Neuronal stem cell (in vitro differentiated cells): ENCODE data around the gene BMAL1.

Source experiments
- DNase-seq: peaks from one replicate; pipeline ENCODE4 v3.0.0-alpha.2; 2013; ENCODE audit warnings: low spot score
- H2AFZ ChIP-seq: one replicate; pipeline ENCODE4 v1.6.1; 2013; ENCODE audit warnings: mild to moderate bottlenecking, low read length, inconsistent platforms
- H2AK5ac ChIP-seq: 2 replicates; pipeline ENCODE4 v1.6.1; 2013; ENCODE audit warnings: low read depth, mild to moderate bottlenecking, inconsistent platforms, low read length, moderate library complexity, mixed read lengths
- H2BK120ac ChIP-seq: 2 replicates; pipeline ENCODE4 v1.6.1; 2013; ENCODE audit warnings: low read depth, mild to moderate bottlenecking, inconsistent platforms, low read length, moderate library complexity, mixed read lengths
- H2BK12ac ChIP-seq: one replicate; pipeline ENCODE4 v1.6.1; 2013; ENCODE audit warnings: low read length, inconsistent platforms
- H2BK15ac ChIP-seq: 2 replicates; pipeline ENCODE4 v1.6.1; 2013; ENCODE audit warnings: mild to moderate bottlenecking, low read length, inconsistent platforms, mixed read lengths
- H2BK5ac ChIP-seq: one replicate; pipeline ENCODE4 v1.6.1; 2013; ENCODE audit warnings: inconsistent platforms, mild to moderate bottlenecking, low read length, moderate library complexity
- H3K14ac ChIP-seq: one replicate; pipeline ENCODE4 v1.6.1; 2013; ENCODE audit warnings: low read length, inconsistent platforms
- H3K18ac ChIP-seq: 2 replicates; pipeline ENCODE4 v1.6.1; 2013; ENCODE audit warnings: low read length, inconsistent platforms
- H3K23ac ChIP-seq: 2 replicates; pipeline ENCODE4 v1.6.1; 2013; ENCODE audit warnings: low read depth, mild to moderate bottlenecking, mixed read lengths, low read length, inconsistent platforms; ENCODE audit not compliant: poor library complexity
- H3K27ac ChIP-seq: replicated peaks from 3 replicates; pipeline ENCODE4 v1.5.1; 2013; ENCODE audit warnings: low read length, inconsistent platforms
- H3K27me3 ChIP-seq, 3 experiments: 2 replicates each; pipeline ENCODE4 v1.6.1; 2013; ENCODE audit warnings: low read length in 3 of 3, mild to moderate bottlenecking in 2 of 3, inconsistent platforms in 1 of 3, low read depth in 1 of 3, mixed read lengths in 1 of 3, moderate library complexity in 1 of 3; ENCODE audit not compliant: control insufficient read depth in 3 of 3, insufficient read depth in 3 of 3
- H3K36me3 ChIP-seq, 2 donors: replicated peaks in 1 of 2; 2 replicates each; pipeline ENCODE4 v1.6.1; 2013; ENCODE audit warnings: low read length in 2 of 2; ENCODE audit not compliant: control insufficient read depth in 2 of 2, insufficient read depth in 2 of 2
- H3K4ac ChIP-seq: 2 replicates; pipeline ENCODE4 v1.6.1; 2013; ENCODE audit warnings: inconsistent platforms, mild to moderate bottlenecking, low read length, moderate library complexity
- H3K4me1 ChIP-seq, 2 donors: 1 replicate in 1 of 2; 2 replicates in 1 of 2; pipeline ENCODE4 v1.6.1; 2013; ENCODE audit warnings: low read length in 2 of 2, low read depth in 1 of 2; ENCODE audit not compliant: control insufficient read depth in 2 of 2, insufficient read depth in 1 of 2
- H3K4me2 ChIP-seq: one replicate; pipeline ENCODE4 v1.6.1; 2013; ENCODE audit warnings: mild to moderate bottlenecking, low read length, inconsistent platforms; ENCODE audit not compliant: insufficient read depth, poor library complexity, severe bottlenecking
- H3K4me3 ChIP-seq, 2 donors: 2 replicates each; pipeline ENCODE4 v1.5.1; 2013; ENCODE audit warnings: low read length in 2 of 2, mild to moderate bottlenecking in 2 of 2, inconsistent platforms in 1 of 2, moderate library complexity in 1 of 2
- H3K79me1 ChIP-seq: one replicate; pipeline ENCODE4 v1.6.1; 2013; ENCODE audit warnings: low read depth, mild to moderate bottlenecking, inconsistent platforms, low read length, moderate library complexity
- H3K9ac ChIP-seq: one replicate; pipeline ENCODE4 v1.6.1; 2013; ENCODE audit warnings: mild to moderate bottlenecking, low read depth, low read length, inconsistent platforms; ENCODE audit not compliant: poor library complexity
- H3K9me3 ChIP-seq, 2 donors: replicated peaks in 1 of 2; 2 replicates each; pipeline versions ENCODE3 to v1.6.1; 2013; ENCODE audit warnings: low read length in 2 of 2, mild to moderate bottlenecking in 2 of 2, inconsistent platforms in 1 of 2, low read depth in 1 of 2, mixed read lengths in 1 of 2, moderate library complexity in 1 of 2; ENCODE audit not compliant: control insufficient read depth in 2 of 2, insufficient read depth in 1 of 2
- H4K8ac ChIP-seq: one replicate; pipeline ENCODE4 v1.6.1; 2013; ENCODE audit warnings: low read depth, mild to moderate bottlenecking, inconsistent platforms, low read length, moderate library complexity
- H4K91ac ChIP-seq: one replicate; pipeline ENCODE4 v1.6.1; 2013; ENCODE audit warnings: low read length, low read depth, mild to moderate bottlenecking, inconsistent platforms; ENCODE audit not compliant: poor library complexity
- WGBS, 2 donors: extraction: QIAGEN DNeasy Blood & Tissue Kit; methylation state at CpG; one replicate each; pipeline ENCODE4 v1.1.7; 2013; ENCODE audit warnings: missing lambda C conversion rate in 2 of 2, mixed read lengths in 1 of 2; ENCODE audit not compliant: insufficient read length in 2 of 2, insufficient replicate concordance in 1 of 2; ENCODE audit errors: extremely low coverage in 2 of 2; 5-methylcytosine and 5-hydroxymethylcytosine counted together

BMAL1 gene

GRCh38 chr11:13294771-13295579 lies 17.4 kb downstream of the BMAL1 start:
- Histone ChIP-seq H3K79me1 (no peaks in the 10 kb centered on the region), H2BK15ac (no peak overlapping the region), H3K14ac (no peak overlapping the region), H3K4me3 (no peak overlapping the region), H2BK5ac (no peak overlapping the region), H3K27ac (no peak overlapping the region), H4K8ac (no peak overlapping the region), H3K9me3 (no peaks in the 10 kb centered on the region), H4K91ac (no peak overlapping the region), H3K36me3 (no peaks in the 10 kb centered on the region), H3K4me1 (peaks cover 2 to 6% of the 10 kb centered on the region in 2 donors), H2AFZ (no peak overlapping the region), H3K4me2 (no peak overlapping the region), H3K23ac (no peak overlapping the region), H2BK12ac (no peak overlapping the region), H3K18ac (no peak overlapping the region), H3K27me3 (no peaks in the 10 kb centered on the region), H3K9ac (no peak overlapping the region), H2AK5ac (no peak overlapping the region), H2BK120ac (no peak overlapping the region), H3K4ac (no peak overlapping the region)
- no CpG with 5 or more reads among the region's 9 CpGs for WGBS, 2 donors
- DNase-seq: no peak

GRCh38 chr11:13297308-13297916 lies 19.8 kb downstream of the BMAL1 start:
- Histone ChIP-seq H3K9ac (no peak overlapping the region), H3K27me3 (no peaks in the 10 kb centered on the region), H4K91ac (no peak overlapping the region), H3K4ac (no peak overlapping the region), H3K14ac (no peak overlapping the region), H3K18ac (no peak overlapping the region), H2BK12ac (no peak overlapping the region), H3K9me3 (no peaks in the 10 kb centered on the region), H3K79me1 (no peaks in the 10 kb centered on the region), H2BK15ac (no peak overlapping the region), H2AK5ac (no peak overlapping the region), H3K4me2 (no peak overlapping the region), H3K36me3 (no peaks in the 10 kb centered on the region), H2BK120ac (no peak overlapping the region), H4K8ac (no peak overlapping the region), H3K23ac (no peak overlapping the region), H2AFZ (no peak overlapping the region), H3K4me1 (peaks cover 0 to 2% of the 10 kb centered on the region in 2 donors), H3K4me3 (no peak overlapping the region), H2BK5ac (no peak overlapping the region), H3K27ac (no peak overlapping the region)
- no CpG with 5 or more reads among the region's 5 CpGs for WGBS, 2 donors
- no peak for DNase-seq

GRCh38 chr11:13297917-13298356 lies 20.3 kb downstream of the BMAL1 start:
- H3K4me1 ChIP-seq: peaks cover 0 to 2% of the 10 kb centered on the region in 2 donors
- no peak overlapping the region for H3K23ac ChIP-seq
- WGBS, 2 donors: no CpG with 5 or more reads among the region's 5 CpGs
- no peak overlapping the region for H2AFZ ChIP-seq
- DNase-seq: no peak
- H3K18ac ChIP-seq: peak overlapping the region; percentile 32
- H4K91ac ChIP-seq: peak overlapping the region; percentile 24
- H2BK120ac ChIP-seq: no peak overlapping the region
- H3K4ac ChIP-seq: no peak overlapping the region
- H2AK5ac ChIP-seq: no peak overlapping the region
- H3K4me2 ChIP-seq: no peak overlapping the region
- no peaks in the 10 kb centered on the region for H3K9me3 ChIP-seq
- H2BK5ac ChIP-seq: no peak overlapping the region
- H3K4me3 ChIP-seq: no peak overlapping the region
- H3K36me3 ChIP-seq: no peaks in the 10 kb centered on the region
- H3K79me1 ChIP-seq: no peaks in the 10 kb centered on the region
- no peak overlapping the region for H3K9ac ChIP-seq
- no peak overlapping the region for H2BK15ac ChIP-seq
- no peak overlapping the region for H3K27ac ChIP-seq
- H3K14ac ChIP-seq: no peak overlapping the region
- no peaks in the 10 kb centered on the region for H3K27me3 ChIP-seq
- no peak overlapping the region for H4K8ac ChIP-seq
- H2BK12ac ChIP-seq: no peak overlapping the region

- Histone ChIP-seq H3K36me3 (no peaks in the 10 kb centered on the region), H2BK12ac (no peak overlapping the region), H2AFZ (no peak overlapping the region), H3K9me3 (no peaks in the 10 kb centered on the region), H3K4me1 (peaks cover 0 to 4% of the 10 kb centered on the region in 2 donors), H3K18ac (no peak overlapping the region), H2BK120ac (no peak overlapping the region), H3K4me3 (no peak overlapping the region), H3K9ac (no peak overlapping the region), H3K23ac (no peak overlapping the region), H4K8ac (no peak overlapping the region), H2BK5ac (no peak overlapping the region), H2BK15ac (no peak overlapping the region), H3K4ac (no peak overlapping the region), H3K14ac (no peak overlapping the region), H4K91ac (no peak overlapping the region), H3K4me2 (no peak overlapping the region), H3K27ac (no peak overlapping the region), H3K27me3 (no peaks in the 10 kb centered on the region), H2AK5ac (no peak overlapping the region), H3K79me1 (no peaks in the 10 kb centered on the region)
- WGBS, 2 donors: no CpG with 5 or more reads among the region's 4 CpGs
- DNase-seq: no peak
Observed at GRCh38 chr11:13298765-13299164, 21.2 kb downstream of the BMAL1 start.
